ENCODE results near the gene USP2.

USP2 gene

DNA sequence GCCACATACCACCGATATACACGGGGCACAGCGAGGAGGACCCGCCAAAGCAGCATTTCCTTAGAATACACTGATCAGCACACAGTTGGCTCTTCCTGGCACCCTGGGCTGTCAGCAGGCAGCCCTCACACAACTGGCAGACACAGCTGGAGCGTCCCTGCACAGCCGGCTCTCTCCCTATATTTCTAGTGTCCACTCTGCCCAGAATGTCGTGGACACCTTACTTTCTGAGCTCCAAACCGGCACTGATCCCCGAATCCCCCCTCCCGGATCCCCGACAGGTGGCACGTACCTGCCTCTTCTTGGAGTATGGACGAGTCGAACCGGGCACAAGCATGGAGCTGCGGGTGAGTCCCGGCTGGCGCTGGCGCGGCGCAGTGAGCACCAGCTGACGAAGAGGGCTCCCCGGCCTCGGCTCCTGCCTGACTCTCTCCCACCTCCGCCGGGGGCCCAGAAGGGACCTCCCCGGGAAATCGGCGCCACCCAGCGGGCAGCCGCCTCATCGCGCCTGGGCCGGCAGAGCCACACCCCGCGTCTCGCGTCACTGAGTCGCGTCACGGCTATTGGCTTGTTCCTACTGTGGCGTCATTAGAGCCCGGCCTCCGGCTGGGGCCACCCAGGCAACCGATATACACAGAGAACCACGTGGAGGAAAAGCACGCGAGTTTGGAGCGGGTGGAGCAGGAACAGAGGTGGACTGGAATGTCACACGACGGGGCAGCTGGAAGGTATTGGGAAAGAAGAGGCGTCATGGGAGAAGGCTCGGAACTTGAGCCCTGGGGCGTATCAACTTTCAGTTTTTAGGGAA lies at the start of gene USP2:
Gene USP2, minus strand, starts transcription at position 510 of the 808 bp plus-strand sequence. CDS start 8,210 bp downstream, outside the sequence.
- TF ChIP-seq NFRKB (IDR thresholded peaks at IDR 0.05): no peak
- no peak; the same call in 1 of the 2 replicates for TF ChIP-seq FOXK2 (IDR thresholded peaks at IDR 0.05)
- TF ChIP-seq L3MBTL2 (conservative IDR thresholded peaks at IDR 0.05): peak; percentile 97
- no peak for TF ChIP-seq FOXM1 (IDR thresholded peaks at IDR 0.05; ENCODE audit: borderline replicate concordance)
- no peak for TF ChIP-seq SP1 (IDR thresholded peaks at IDR 0.05)
- TF ChIP-seq ZNF384 (IDR thresholded peaks at IDR 0.05): no peak
- TF ChIP-seq TARDBP (IDR thresholded peaks at IDR 0.05): no peak; the same call in 1 of the 2 replicates
- TF ChIP-seq PKNOX1 (IDR thresholded peaks at IDR 0.05): no peak
- peak; percentile 96 for DNase-seq (ENCODE audit: extremely low spot score)
- CTCF ChIA-PET: interaction anchor here (0.6 to 4.2 kb wide), 18 partner anchors 8 to 632 kb away, joined by 3 to 20 read pairs (median 4); no protein-coding TSS in a partner anchor
- POLR2A ChIA-PET: interaction anchor here (0.9 to 1.4 kb wide), 4 partner anchors 14 to 93 kb away, joined by 3 to 4 read pairs (median 4); no protein-coding TSS in a partner anchor

DNA sequence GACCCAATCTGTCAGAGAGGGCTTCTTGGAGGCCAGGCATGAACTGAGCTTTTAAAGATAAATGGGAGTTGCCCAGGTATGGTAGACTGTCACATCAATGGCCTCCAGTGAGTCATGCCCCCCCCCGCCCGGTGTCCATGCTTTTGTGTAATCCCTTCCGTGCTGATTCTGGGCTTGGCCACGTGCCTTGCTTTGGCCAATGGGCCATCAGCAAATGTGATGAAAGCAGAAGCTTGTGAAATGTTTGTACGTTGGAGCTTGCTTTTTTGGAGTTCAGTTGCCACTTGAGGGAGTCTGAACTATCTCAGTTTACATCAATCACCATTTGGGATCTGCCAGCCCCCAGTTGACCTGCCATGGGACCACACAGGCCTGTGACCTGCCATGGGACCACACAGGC lies 45.8 kb upstream of the USP2 start:
- ChIA-PET POLR2A (no interaction called here), CTCF (no interaction called here)
- TF ChIP-seq SP1 (IDR thresholded peaks at IDR 0.05) (no peak), FOXA1 (IDR thresholded peaks at IDR 0.05) (no peak), FOXK2 (IDR thresholded peaks at IDR 0.05) (no peak), L3MBTL2 (conservative IDR thresholded peaks at IDR 0.05) (no peak), NFRKB (IDR thresholded peaks at IDR 0.05) (no peak), HDGF (IDR thresholded peaks at IDR 0.05; ENCODE audit: borderline replicate concordance) (no peak), TARDBP (IDR thresholded peaks at IDR 0.05) (no peak), ARNT (IDR thresholded peaks at IDR 0.05) (no peak), CTBP1 (IDR thresholded peaks at IDR 0.05; ENCODE audit: borderline replicate concordance) (no peak), FOXM1 (IDR thresholded peaks at IDR 0.05; ENCODE audit: borderline replicate concordance) (no peak), LEF1 (IDR thresholded peaks at IDR 0.05; ENCODE audit: borderline replicate concordance) (no peak), SUZ12 (IDR thresholded peaks at IDR 0.05) (no peak), ZNF384 (IDR thresholded peaks at IDR 0.05) (no peak), BHLHE40 (IDR thresholded peaks at IDR 0.05; ENCODE audit: borderline replicate concordance) (no peak), ELF4 (IDR thresholded peaks at IDR 0.05) (no peak), PKNOX1 (IDR thresholded peaks at IDR 0.05) (no peak)
- no peak for DNase-seq (ENCODE audit: extremely low spot score)

DNA sequence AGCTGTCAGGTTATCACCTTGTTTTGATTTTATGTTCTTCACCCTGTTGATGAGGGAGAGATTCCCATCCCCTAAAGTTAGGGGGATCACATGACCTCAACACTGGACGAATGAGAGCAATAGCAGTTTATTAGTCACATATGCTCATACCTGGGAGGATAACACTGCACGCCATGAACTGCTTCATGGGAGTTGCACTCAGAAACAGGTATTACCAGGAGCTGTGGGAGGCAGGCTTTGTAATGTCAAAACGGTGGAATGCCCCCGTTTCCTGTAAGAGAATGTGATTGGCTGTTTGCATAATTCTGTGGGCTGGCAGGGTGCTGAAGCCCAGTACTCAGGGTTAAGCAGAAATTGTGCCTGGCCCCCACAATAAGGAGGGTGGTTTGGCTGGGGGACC lies 44.7 kb upstream of the USP2 start:
- TF ChIP-seq BHLHE40 (IDR thresholded peaks at IDR 0.05; ENCODE audit: borderline replicate concordance): no peak
- no peak for TF ChIP-seq ARNT (IDR thresholded peaks at IDR 0.05)
- no peak for TF ChIP-seq LEF1 (IDR thresholded peaks at IDR 0.05; ENCODE audit: borderline replicate concordance)
- TF ChIP-seq ZNF384 (IDR thresholded peaks at IDR 0.05): no peak
- no peak for TF ChIP-seq FOXM1 (IDR thresholded peaks at IDR 0.05; ENCODE audit: borderline replicate concordance)
- no peak for TF ChIP-seq FOXA1 (IDR thresholded peaks at IDR 0.05)
- no peak for TF ChIP-seq TARDBP (IDR thresholded peaks at IDR 0.05)
- no peak for TF ChIP-seq PKNOX1 (IDR thresholded peaks at IDR 0.05)
- no peak for TF ChIP-seq SP1 (IDR thresholded peaks at IDR 0.05)
- TF ChIP-seq L3MBTL2 (conservative IDR thresholded peaks at IDR 0.05): no peak
- TF ChIP-seq SUZ12 (IDR thresholded peaks at IDR 0.05): no peak
- no peak for TF ChIP-seq HDGF (IDR thresholded peaks at IDR 0.05; ENCODE audit: borderline replicate concordance)
- TF ChIP-seq NFRKB (IDR thresholded peaks at IDR 0.05): no peak
- TF ChIP-seq ELF4 (IDR thresholded peaks at IDR 0.05): no peak
- ChIA-PET CTCF (interaction anchor here (0.6 kb wide), 1 partner anchor 170 kb away, joined by 3 read pairs; no protein-coding TSS in a partner anchor), POLR2A (no interaction called here)
- no peak for DNase-seq (ENCODE audit: extremely low spot score)

DNA sequence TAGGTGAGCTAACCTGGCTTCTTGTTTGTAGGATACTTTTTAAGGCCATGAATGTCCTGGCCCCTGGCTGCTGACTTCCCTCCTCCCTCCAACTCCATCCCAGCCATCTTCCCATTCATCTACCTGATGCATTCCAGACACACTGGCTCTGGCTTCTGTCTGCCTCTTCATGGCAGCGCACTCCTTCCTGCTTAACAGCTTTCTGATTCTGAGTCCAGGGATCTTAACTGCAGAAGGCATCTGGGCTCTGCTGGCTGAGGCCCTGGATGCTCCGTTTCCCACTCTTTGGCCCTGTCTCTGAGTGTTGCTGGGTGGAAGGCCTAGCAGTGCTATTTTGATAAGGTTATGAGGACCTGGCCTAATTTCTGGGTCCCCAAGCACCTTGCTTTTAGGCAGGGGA lies 43.3 kb upstream of the USP2 start:
- POLR2A ChIA-PET: no interaction called here
- no peak for DNase-seq (ENCODE audit: extremely low spot score)
- TF ChIP-seq FOXK2 (IDR thresholded peaks at IDR 0.05): no peak
- TF ChIP-seq NFRKB (IDR thresholded peaks at IDR 0.05): no peak
- no peak for TF ChIP-seq HDGF (IDR thresholded peaks at IDR 0.05; ENCODE audit: borderline replicate concordance)
- TF ChIP-seq SUZ12 (IDR thresholded peaks at IDR 0.05): no peak
- no peak for TF ChIP-seq L3MBTL2 (conservative IDR thresholded peaks at IDR 0.05)
- no peak for TF ChIP-seq ELF4 (IDR thresholded peaks at IDR 0.05)
- no peak for TF ChIP-seq SP1 (IDR thresholded peaks at IDR 0.05)
- TF ChIP-seq BHLHE40 (IDR thresholded peaks at IDR 0.05; ENCODE audit: borderline replicate concordance): no peak
- TF ChIP-seq ARNT (IDR thresholded peaks at IDR 0.05): no peak
- no peak for TF ChIP-seq LEF1 (IDR thresholded peaks at IDR 0.05; ENCODE audit: borderline replicate concordance)
- TF ChIP-seq FOXA1 (IDR thresholded peaks at IDR 0.05): no peak
- CTCF ChIA-PET: interaction anchor here (1.0 kb wide), 1 partner anchor 44 kb away, joined by 3 read pairs; the partner anchor contains the start of gene USP2

GRCh38 chr11:119424276-119424675 lies 42.8 kb upstream of the USP2 start:
- DNase-seq (ENCODE audit: extremely low spot score): no peak
- TF ChIP-seq FOXK2 (IDR thresholded peaks at IDR 0.05) (no peak), NFRKB (IDR thresholded peaks at IDR 0.05) (no peak), PKNOX1 (IDR thresholded peaks at IDR 0.05) (no peak), ARNT (IDR thresholded peaks at IDR 0.05) (no peak), SUZ12 (IDR thresholded peaks at IDR 0.05) (no peak), FOXM1 (IDR thresholded peaks at IDR 0.05; ENCODE audit: borderline replicate concordance) (no peak), TARDBP (IDR thresholded peaks at IDR 0.05) (no peak)
- POLR2A ChIA-PET: no interaction called here
- CTCF ChIA-PET: interaction anchor here (1.0 kb wide), 1 partner anchor 43 kb away, joined by 3 read pairs; the partner anchor contains the start of gene USP2
